CD4-positive, alpha-beta T cell treated with Interleukin-1 beta for 1 hour (primary cell): ENCODE measurements around the gene INTS1.

Source experiments
- DNase-seq, 2 donors: peaks; one replicate each; pipeline ENCODE4 v3.0.0-alpha.2; 2020 to 2022

Gene INTS1

DNA sequence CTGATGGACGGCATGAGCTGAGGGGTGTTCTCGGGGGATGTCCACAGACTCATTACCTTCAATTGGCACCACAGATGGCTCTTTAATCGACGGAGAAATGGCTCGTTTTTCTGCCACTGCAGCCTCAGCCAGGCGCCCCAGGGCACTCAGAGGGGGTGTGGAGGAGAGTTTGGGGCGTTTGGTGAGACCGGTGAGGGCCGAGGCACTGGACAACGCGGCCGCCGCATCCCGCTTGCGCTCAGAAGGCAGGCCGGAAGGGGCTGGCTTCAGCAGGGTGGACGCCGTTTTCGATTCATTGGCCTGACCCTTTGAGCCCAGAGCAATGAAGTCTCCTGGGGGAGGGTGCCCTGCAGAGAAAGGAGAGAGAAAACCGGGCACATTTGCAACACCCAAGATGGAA lies 1.3 kb downstream of the INTS1 start:
- DNase-seq, result no peak

- no peak for DNase-seq
Observed at GRCh38 chr7:1501487-1502270, 2.5 kb downstream of the INTS1 start.

- DNase-seq, result no peak
Observed at GRCh38 chr7:1500064-1500807, 4.0 kb downstream of the INTS1 start.

DNA sequence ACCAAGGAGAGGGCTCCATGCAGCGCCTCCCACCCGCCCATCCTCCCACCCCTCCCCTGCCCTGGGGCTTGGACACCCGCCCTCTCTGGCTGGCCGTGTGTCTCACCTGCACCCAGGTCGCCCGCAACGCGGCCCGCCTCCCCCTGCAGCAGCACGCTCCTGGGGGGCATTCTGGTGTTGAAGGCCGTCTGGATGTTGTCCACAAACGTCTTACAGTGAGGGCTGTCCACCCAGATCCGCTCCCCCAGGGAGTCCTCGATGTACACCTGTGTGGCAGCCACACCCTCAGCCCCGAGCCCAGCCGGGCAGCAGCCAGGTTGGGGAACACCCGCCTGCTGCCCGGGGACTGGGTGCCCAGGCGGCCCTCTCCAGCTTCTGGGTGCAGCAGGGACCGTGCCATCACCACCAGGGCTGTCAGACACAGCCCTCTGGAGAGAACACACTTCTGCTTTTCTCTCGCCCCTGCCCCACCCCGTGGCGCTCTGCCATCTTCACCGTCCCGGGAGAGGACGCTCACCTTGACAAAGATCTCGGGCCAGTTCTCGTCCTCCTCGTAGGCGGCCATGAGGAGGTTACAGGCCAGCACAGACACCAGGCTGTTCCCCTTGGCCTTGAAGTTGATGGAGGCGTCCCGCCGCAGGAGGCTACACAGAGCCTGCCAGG lies 4.7 kb downstream of the INTS1 start:
- DNase-seq, result no peak

- DNase-seq, result no peak
Observed at GRCh38 chr7:1498370-1499305, 5.6 kb downstream of the INTS1 start.

DNA sequence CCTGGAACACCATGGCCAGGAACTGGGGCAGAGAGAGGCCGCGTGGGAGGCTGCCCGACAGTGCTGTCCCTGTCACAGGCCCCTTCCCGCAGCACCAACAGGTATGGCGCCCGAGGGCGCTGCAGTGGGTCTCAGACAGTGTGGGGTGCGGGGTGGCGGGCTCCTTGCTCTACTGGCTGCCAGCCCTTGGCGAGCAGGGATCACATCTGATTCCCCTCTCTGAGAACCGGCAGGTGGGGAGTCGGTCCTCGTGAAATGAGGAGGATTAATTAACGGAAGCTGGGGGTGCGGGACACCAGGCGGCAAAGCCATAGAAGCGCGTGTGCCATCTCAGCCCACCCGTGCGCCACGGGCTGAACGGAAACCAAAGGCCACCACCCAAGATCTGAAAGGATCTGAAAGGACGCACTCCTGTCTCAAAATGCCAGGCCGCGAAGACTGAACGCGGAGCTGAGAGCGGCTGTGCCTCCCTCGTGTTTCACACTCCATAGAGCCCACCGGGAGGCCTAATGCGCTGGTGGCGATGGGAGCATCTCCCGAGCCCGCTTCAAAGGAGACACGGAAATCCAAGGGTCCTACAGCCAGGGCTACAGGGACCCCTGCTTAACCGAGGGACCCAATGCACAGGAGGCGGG lies 6.8 kb downstream of the INTS1 start:
- no peak for DNase-seq

DNA sequence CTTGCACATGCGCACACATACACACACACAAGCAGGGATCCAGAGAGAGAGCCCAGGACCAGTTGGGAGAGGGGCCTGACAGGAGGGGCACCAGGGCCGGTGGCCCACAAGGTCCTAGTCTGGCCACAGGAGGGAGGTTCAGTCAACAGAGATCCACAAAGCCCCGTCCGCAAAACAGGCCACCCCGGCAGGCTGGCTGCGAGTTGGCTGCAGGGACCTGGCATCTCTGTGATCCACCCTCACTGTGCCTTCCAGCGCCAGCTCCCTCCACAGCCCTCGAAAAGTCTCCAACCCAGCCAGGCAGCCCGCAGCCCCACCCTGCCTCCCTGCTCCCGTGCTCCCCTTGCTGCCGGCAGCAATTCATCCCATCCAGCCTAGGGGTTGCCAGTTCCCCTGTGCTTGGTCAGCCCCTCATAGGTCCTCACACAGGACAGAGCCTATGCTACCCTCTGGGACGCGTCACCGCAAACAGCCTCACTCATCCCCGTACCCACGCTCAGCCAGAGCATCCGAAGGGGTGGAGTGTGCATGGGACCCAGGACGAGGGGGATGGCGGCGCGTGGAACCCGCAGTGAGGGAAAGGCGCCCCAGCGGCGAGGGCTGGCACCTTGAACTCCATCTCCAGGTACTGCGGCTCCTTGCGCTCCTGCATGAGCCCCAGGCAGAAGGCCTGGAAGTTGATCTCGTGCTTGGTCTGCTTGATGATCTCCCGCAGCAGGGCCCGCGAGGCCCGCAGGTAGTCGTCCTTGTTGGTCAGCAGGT lies 7.5 kb downstream of the INTS1 start:
- no peak for DNase-seq

- DNase-seq, result no peak
Observed at GRCh38 chr7:1495564-1496242, 8.5 kb downstream of the INTS1 start.

GRCh38 chr7:1494866-1495563 lies 9.2 kb downstream of the INTS1 start:
- no peak for DNase-seq

DNA sequence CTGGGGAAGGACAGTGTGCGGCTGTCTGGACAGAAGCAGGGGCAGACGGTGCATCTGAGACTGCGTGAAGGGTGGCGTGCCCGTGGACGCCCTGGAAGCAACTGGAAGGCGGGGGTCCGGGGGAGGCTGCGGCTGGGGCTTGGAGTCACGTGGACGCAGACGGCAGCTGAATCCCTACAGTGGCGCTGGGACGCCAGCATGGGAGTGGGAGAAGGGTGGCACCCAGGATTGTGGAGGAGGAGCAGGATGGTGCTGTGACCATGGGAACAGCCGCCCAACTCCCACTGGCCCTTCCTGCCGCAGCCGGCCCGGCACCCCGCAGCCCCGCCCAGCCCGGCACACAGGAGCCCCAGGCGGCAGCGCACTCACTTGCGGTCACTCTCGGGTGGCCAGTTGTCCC lies 9.7 kb downstream of the INTS1 start:
- no peak for DNase-seq

- DNase-seq, result no peak
Observed at GRCh38 chr7:1493571-1493970, 10.6 kb downstream of the INTS1 start.

GRCh38 chr7:1493129-1493528 lies 11.1 kb downstream of the INTS1 start:
- DNase-seq, result no peak

- DNase-seq, result no peak
Observed at GRCh38 chr7:1492640-1493039, 11.5 kb downstream of the INTS1 start.

GRCh38 chr7:1492221-1492620 lies 12.0 kb downstream of the INTS1 start:
- no peak for DNase-seq

DNA sequence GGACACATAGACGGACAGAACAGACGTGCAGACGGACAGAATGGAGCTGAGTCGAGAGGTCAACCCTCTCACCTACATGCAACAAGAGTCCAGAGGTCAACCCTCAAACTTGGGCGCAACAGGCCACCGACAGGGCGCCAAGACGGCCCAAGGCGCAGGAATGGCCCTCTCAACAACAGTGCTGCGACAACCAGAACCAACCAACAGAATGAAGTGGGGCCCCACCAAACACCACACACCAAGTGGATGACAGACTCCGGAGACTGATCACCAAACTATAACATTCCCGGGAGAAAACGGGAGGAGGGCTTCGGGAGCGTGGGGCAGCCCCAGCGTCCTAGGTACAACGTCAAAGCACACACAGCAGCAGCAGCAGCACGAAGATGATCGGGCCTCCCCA lies 13.4 kb downstream of the INTS1 start:
- DNase-seq, result no peak

DNA sequence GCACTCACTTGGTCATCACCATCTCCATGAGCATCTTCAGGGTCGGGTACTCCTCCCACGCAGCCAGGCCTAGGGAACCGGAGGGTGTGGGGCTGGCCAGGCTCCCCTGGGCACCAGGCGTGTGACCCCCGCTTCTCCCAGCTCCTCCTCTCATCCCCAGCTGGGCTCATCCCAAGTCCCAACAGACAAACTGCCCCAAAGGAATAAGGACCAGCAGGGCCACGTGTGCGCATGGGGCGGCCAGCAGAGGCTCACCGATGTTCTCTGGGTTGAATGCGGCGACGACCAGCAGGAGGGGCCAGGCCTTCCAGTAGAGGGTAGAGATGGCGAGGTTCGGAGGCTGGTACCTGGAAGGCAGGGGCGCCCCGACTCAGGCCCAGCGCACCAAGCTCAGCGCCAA lies 14.9 kb downstream of the INTS1 start:
- no peak for DNase-seq

GRCh38 chr7:1488016-1488415 lies 16.2 kb downstream of the INTS1 start:
- no peak for DNase-seq

GRCh38 chr7:1487466-1487865 lies 16.7 kb downstream of the INTS1 start:
- DNase-seq, result no peak

DNA sequence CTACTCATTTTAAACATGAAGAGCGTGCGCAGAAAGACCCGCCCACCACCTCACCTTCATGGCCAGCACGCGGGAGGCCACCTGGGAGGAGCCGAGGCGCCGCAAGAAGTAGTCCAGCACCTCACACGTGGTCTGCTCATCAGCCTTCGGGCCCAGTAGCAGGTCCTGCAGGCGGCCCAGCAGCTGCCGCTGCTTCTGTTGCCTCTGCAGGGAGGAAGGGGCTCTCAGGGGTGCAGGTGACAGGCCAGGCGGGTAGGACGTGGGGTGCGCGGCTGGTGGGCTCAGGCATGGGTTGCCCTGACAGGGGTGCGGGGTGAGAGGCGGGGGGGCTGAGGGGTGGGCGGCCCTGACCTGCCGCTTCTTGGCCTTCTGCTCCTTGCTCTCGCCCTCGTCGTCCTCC lies 17.6 kb downstream of the INTS1 start:
- no peak for DNase-seq

DNA sequence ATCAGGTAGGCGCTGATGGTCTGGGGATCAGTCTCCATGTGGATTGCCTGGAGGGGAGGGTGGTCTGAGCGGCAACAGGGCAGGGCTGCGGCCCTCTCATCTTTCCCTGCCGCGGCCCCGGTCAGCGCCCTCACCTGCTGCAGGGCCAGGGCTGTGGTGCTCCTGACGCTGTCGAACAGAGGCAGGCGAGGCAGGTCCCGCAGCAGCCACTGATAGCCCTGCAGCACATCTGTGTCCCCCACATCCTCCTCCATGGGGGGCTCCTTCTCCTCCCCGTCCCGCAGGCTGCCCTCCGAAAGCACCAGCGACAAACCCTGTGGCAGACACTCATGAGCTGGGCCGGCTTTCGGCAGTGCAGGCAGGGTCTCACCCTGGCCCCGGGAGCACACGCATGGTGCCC lies 19.0 kb downstream of the INTS1 start:
- no peak for DNase-seq
